ENCODE results near the gene KRTAP4-4. TPM values are rescaled to one million over a fixed set of nuclear protein-coding genes. Genes with fewer than 3 reads are reported as not detected.
"Not testable (repeated sequence)": the region's sequence is repeated elsewhere in the genome, so short reads cannot be mapped to it uniquely, and the experiment has no call there.

The KRTAP4-4 gene
- polyA plus RNA-seq, 3 donors from 2014 or later: not detected

DNA sequence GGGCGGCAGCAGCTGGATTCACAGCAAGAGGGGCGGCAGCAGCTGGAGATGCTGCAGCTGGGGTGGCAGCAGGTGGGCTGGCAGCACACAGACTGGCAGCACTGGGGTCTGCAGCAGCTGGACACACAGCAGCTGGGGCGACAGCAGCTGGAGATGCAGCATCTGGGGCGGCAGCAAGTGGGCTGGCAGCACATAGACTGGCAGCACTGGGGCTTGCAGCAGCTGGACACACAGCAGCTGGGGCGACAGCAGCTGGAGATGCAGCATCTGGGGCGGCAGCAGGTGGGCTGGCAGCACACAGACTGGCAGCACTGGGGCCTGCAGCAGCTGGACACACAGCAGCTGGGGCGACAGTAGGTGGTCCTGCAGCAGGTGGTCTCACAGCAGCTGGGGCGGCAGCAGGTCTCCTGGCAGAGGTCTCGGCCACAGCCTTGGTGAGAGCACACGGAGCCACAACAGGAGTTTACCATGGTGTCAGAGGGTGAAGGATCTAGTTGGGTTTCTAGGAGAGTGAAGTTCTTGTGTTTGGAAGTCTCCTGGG lies 42.6 kb downstream of the KRTAP4-4 start, which contains the start of gene KRTAP4-11:
Gene KRTAP4-11, minus strand, starts transcription at position 528 of the 541 bp plus-strand sequence. Its CDS starts 58 bp downstream, at position 470.
- peaks cover 3 to 20% (median 8%) of the 10 kb centered on the region in 3 donors for H3K27me3 Mint-ChIP-seq (ENCODE audit: low read depth in 3 of 3)
- not testable (repeated sequence) for H3K4me3 Mint-ChIP-seq, H3K27ac Mint-ChIP-seq, H3K9me3 Mint-ChIP-seq, DNase-seq, H3K36me3 Mint-ChIP-seq
- peaks cover 6 to 14% of the 10 kb centered on the region in 2 donors for H3K4me1 Mint-ChIP-seq

- Mint-ChIP-seq H3K27ac (no peak overlapping the region), H3K4me3 (no peak overlapping the region), H3K9me3 (peaks cover 0 to 2% (median 0%) of the 10 kb centered on the region in 6 donors), H3K36me3 (peaks cover 0 to 3% (median 0%) of the 10 kb centered on the region in 3 donors), H3K27me3 (ENCODE audit: low read depth in 3 of 3) (peaks cover 3 to 23% (median 8%) of the 10 kb centered on the region in 3 donors), H3K4me1 (peaks cover 6 to 12% of the 10 kb centered on the region in 2 donors)
- no peak for DNase-seq
Observed at GRCh38 chr17:41116297-41116696, 44.3 kb downstream of the KRTAP4-4 start.

DNA sequence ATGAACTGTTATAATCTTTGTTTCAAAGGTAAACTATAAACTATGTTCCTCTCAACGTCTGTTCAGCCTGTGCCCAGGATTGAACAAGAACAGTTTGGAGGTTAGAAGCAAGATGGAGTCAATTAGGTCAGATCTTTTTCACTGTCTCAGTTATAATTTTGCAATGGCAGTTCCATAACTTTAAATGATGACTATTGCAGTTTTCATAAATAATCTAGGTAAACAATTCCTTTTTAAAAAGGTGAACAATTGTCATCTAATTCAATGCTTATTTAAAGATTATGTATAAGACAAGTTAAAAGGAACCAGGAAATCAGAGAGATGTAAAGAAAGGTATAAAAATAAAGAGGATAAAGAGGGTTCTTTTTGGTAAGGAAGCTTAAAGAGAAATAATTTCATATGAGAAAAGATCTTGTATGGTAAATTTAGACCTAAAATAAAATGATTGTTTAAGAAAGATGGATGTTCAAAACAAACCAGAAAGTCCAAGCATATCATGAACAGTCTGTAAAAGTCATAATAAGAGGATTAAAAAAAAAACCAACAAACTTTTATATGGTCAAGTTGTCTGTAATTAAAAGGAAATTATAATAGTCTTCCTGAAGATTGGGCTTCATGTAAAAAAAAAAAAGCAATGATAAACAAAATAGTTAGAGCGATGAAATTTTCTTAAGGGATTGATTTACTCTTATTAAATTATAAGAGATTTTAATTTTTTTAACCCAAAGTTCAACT lies 49.2 kb downstream of the KRTAP4-4 start:
- Mint-ChIP-seq H3K27ac (no peak overlapping the region), H3K36me3 (no peaks in the 10 kb centered on the region), H3K4me3 (no peak overlapping the region), H3K9me3 (no peaks in the 10 kb centered on the region), H3K4me1 (no peaks in the 10 kb centered on the region), H3K27me3 (ENCODE audit: low read depth in 3 of 3) (peaks cover 3 to 9% (median 5%) of the 10 kb centered on the region in 3 donors)
- no peak for DNase-seq

Other genes with a start within 250 kb of the KRTAP4-4 start
- gene KRT23, start 223.1 kb downstream of the KRTAP4-4 start, polyA plus RNA-seq: not detected
- gene KRT39, start 193.8 kb downstream of the KRTAP4-4 start, polyA plus RNA-seq: not detected
- not detected for gene KRT40, start 176.4 kb downstream of the KRTAP4-4 start, polyA plus RNA-seq
- gene KRTAP3-3, start 166.6 kb downstream of the KRTAP4-4 start, polyA plus RNA-seq: not detected
- not detected for gene KRTAP3-2, start 160.8 kb downstream of the KRTAP4-4 start, polyA plus RNA-seq
- gene KRTAP3-1, start 151.6 kb downstream of the KRTAP4-4 start, polyA plus RNA-seq: not detected
- not detected for gene KRTAP1-5, start 133.5 kb downstream of the KRTAP4-4 start, polyA plus RNA-seq
- gene KRTAP1-4, start 130.6 kb downstream of the KRTAP4-4 start, polyA plus RNA-seq: not detected
- gene KRTAP1-3, start 125.9 kb downstream of the KRTAP4-4 start, polyA plus RNA-seq: not detected
- gene KRTAP1-1, start 119.3 kb downstream of the KRTAP4-4 start, polyA plus RNA-seq: not detected
- not detected for gene KRTAP2-1, start 113.4 kb downstream of the KRTAP4-4 start, polyA plus RNA-seq
- not detected for gene KRTAP2-2, start 105.5 kb downstream of the KRTAP4-4 start, polyA plus RNA-seq
- gene KRTAP2-3, start 100.6 kb downstream of the KRTAP4-4 start, polyA plus RNA-seq: not detected
- not detected for gene KRTAP2-4, start 94.9 kb downstream of the KRTAP4-4 start, polyA plus RNA-seq
- gene KRTAP4-7, start 76.6 kb downstream of the KRTAP4-4 start, polyA plus RNA-seq: not detected
- not detected for gene KRTAP4-8, start 62.6 kb downstream of the KRTAP4-4 start, polyA plus RNA-seq
- gene KRTAP4-16, start 58.5 kb downstream of the KRTAP4-4 start, polyA plus RNA-seq: not detected
- gene KRTAP4-9, start 55.4 kb downstream of the KRTAP4-4 start, polyA plus RNA-seq: not detected
- not detected for gene KRTAP4-11, start 42.4 kb downstream of the KRTAP4-4 start, polyA plus RNA-seq
- not detected for gene KRTAP4-12, start 36.6 kb downstream of the KRTAP4-4 start, polyA plus RNA-seq
- gene KRTAP4-6, start 20.2 kb downstream of the KRTAP4-4 start, polyA plus RNA-seq: not detected
- not detected for gene KRTAP4-5, start 10.9 kb downstream of the KRTAP4-4 start, polyA plus RNA-seq
- gene KRTAP4-3, start 7.5 kb upstream of the KRTAP4-4 start, polyA plus RNA-seq: not detected
- not detected for gene KRTAP4-2, start 17.5 kb upstream of the KRTAP4-4 start, polyA plus RNA-seq
- not detected for gene KRTAP4-1, start 24.2 kb upstream of the KRTAP4-4 start, polyA plus RNA-seq
- gene KRTAP9-1, start 29.1 kb upstream of the KRTAP4-4 start, polyA plus RNA-seq: not detected
- not detected for gene KRTAP9-2, start 65.9 kb upstream of the KRTAP4-4 start, polyA plus RNA-seq
- gene KRTAP9-3, start 71.7 kb upstream of the KRTAP4-4 start, polyA plus RNA-seq: not detected
- not detected for gene KRTAP9-8, start 77.3 kb upstream of the KRTAP4-4 start, polyA plus RNA-seq
- gene KRTAP9-4, start 88.9 kb upstream of the KRTAP4-4 start, polyA plus RNA-seq: not detected
- not detected for gene KRTAP9-9, start 94.6 kb upstream of the KRTAP4-4 start, polyA plus RNA-seq
- not detected for gene KRTAP9-6, start 104.6 kb upstream of the KRTAP4-4 start, polyA plus RNA-seq
- not detected for gene KRTAP9-7, start 115.0 kb upstream of the KRTAP4-4 start, polyA plus RNA-seq
- gene KRTAP29-1, start 142.1 kb upstream of the KRTAP4-4 start, polyA plus RNA-seq: not detected
- under 1 TPM in 2 of 3 donors, not detected in 1; 0.17 to 0.30 TPM for gene KRTAP16-1, start 148.6 kb upstream of the KRTAP4-4 start, polyA plus RNA-seq
- not detected for gene KRTAP17-1, start 155.0 kb upstream of the KRTAP4-4 start, polyA plus RNA-seq
- gene KRT33A, start 190.1 kb upstream of the KRTAP4-4 start, polyA plus RNA-seq: not detected
- not detected for gene KRT33B, start 209.1 kb upstream of the KRTAP4-4 start, polyA plus RNA-seq
- not detected for gene KRT34, start 221.6 kb upstream of the KRTAP4-4 start, polyA plus RNA-seq
- gene KRT31, start 236.9 kb upstream of the KRTAP4-4 start, polyA plus RNA-seq: not detected

Measured in immature natural killer cell (primary cell).